ENCODE measurements around the gene ZNF536. TPM values are rescaled to one million over a fixed set of nuclear protein-coding genes. Genes with fewer than 3 reads are reported as not detected.

Gene ZNF536
- total RNA-seq, 1 experiment from 2014 or later, result not detected

DNA sequence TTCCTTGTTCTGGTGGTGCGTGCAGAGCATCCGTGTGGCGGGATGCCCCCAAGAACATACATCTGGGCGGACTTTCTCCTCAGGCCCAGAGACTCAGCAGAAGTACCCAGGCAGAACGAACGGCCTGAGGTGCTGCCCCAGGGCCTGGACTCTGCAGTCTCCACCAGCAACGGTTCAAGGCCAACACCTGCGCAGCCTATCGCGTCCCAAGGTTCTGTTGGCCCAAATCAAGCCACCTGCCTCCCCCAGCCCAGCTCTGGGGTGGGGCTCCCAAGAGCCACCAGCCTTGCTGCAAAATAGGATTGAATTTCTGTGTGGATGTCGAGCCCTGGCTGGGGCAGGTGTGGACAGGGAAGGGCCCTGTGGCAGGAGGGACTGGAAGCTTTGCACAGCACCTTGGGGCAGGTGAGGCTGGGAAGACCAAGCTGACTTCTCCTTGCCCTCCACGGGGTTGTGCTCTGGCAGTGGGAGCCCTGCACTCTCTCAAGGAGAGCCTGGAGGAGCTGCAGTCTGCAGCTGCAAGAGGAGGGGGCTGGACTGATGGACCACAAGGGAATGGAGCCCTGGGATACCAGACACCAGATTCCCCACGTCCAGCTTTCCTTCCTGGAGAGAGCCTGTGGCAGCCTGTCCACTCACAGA lies 146.9 kb downstream of the ZNF536 start:
- no peak overlapping the region for H2BK120ac ChIP-seq (ENCODE audit: low read depth, low read length, poor library complexity, severe bottlenecking)
- H3K4me1 Mint-ChIP-seq, result peaks cover 10 to 19% of the 10 kb centered on the region in 2 experiments
- no peak overlapping the region for H3K56ac ChIP-seq (ENCODE audit: insufficient read length, low read depth, low read length)
- H3T11ph ChIP-seq (ENCODE audit: low read length), result no peak overlapping the region
- H3K27ac ChIP-seq (ENCODE audit: insufficient read length, low read depth, low read length), result no peak overlapping the region
- H2BK15ac ChIP-seq (ENCODE audit: low read depth, low read length), result no peak overlapping the region
- no CpG with 5 or more reads among the region's 13 CpGs for WGBS (ENCODE audit: extremely low coverage, insufficient read length, low lambda C conversion rate)
- H3K4me1 ChIP-seq (ENCODE audit: insufficient read depth, low read length), result peaks cover 3% of the 10 kb centered on the region; the same call in 1 of the 2 replicates
- H2AK5ac ChIP-seq (ENCODE audit: insufficient read length, low read length), result no peak overlapping the region
- no peaks in the 10 kb centered on the region; the same call in 1 of the 2 replicates for H3K27me3 Mint-ChIP-seq (ENCODE audit: low read depth)
- no peak overlapping the region for H4K5ac ChIP-seq (ENCODE audit: insufficient read length, low read depth, low read length)
- H4K8ac ChIP-seq (replicated peaks; ENCODE audit: insufficient read length, low read depth, low read length), result no peak overlapping the region
- DNase-seq, result no peak
- H4K20me1 ChIP-seq (ENCODE audit: control insufficient read depth, insufficient read depth, insufficient read length), result no peaks in the 10 kb centered on the region
- H3K9ac ChIP-seq (ENCODE audit: extremely low read depth, insufficient read length, low read length), result no peak overlapping the region
- no peak overlapping the region for H4K91ac ChIP-seq (ENCODE audit: insufficient read length, low read depth, low read length)
- H2BK12ac ChIP-seq (ENCODE audit: insufficient read length, low read depth, low read length), result no peak overlapping the region
- no peak overlapping the region for H3K23ac ChIP-seq (ENCODE audit: insufficient read length, low read depth, low read length)
- TF ChIP-seq, protein P1, sequence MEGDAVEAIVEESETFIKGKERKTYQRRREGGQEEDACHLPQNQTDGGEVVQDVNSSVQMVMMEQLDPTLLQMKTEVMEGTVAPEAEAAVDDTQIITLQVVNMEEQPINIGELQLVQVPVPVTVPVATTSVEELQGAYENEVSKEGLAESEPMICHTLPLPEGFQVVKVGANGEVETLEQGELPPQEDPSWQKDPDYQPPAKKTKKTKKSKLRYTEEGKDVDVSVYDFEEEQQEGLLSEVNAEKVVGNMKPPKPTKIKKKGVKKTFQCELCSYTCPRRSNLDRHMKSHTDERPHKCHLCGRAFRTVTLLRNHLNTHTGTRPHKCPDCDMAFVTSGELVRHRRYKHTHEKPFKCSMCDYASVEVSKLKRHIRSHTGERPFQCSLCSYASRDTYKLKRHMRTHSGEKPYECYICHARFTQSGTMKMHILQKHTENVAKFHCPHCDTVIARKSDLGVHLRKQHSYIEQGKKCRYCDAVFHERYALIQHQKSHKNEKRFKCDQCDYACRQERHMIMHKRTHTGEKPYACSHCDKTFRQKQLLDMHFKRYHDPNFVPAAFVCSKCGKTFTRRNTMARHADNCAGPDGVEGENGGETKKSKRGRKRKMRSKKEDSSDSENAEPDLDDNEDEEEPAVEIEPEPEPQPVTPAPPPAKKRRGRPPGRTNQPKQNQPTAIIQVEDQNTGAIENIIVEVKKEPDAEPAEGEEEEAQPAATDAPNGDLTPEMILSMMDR (conservative IDR thresholded peaks at IDR 0.05), result no peak
- no peak overlapping the region for H3K18ac ChIP-seq (ENCODE audit: insufficient read length, low read depth, low read length)
- no peaks in the 10 kb centered on the region for H3K79me2 ChIP-seq (ENCODE audit: insufficient read depth, low read length)
- no peak overlapping the region for H2BK5ac ChIP-seq (ENCODE audit: insufficient read length, low read length)
- H3K9me3 Mint-ChIP-seq, result no peaks in the 10 kb centered on the region; a peak in 1 of 5 replicates
- no peak overlapping the region for H3K27ac Mint-ChIP-seq
- no peak overlapping the region for H3K4me2 ChIP-seq (ENCODE audit: insufficient read depth, insufficient read length, low read length)
- no peaks in the 10 kb centered on the region for H3K9me3 ChIP-seq (ENCODE audit: control insufficient read depth, low read depth, low read length)
- H3K4me3 Mint-ChIP-seq, result no peak overlapping the region
- no peak overlapping the region for H2BK20ac ChIP-seq (ENCODE audit: low read depth, low read length, poor library complexity, severe bottlenecking)
- H3K27me3 ChIP-seq (ENCODE audit: insufficient read depth, low read length), result no peaks in the 10 kb centered on the region
- H3K23me2 ChIP-seq (ENCODE audit: insufficient read length, low read depth, low read length, poor library complexity, severe bottlenecking), result no peaks in the 10 kb centered on the region
- H2AFZ ChIP-seq (ENCODE audit: low read length), result no peak overlapping the region
- H3K79me1 ChIP-seq (ENCODE audit: insufficient read depth, low read depth, low read length, poor library complexity, severe bottlenecking), result no peaks in the 10 kb centered on the region
- H3K36me3 Mint-ChIP-seq (ENCODE audit: insufficient read depth in 1 of 3, low read depth in 3 of 3), result no peaks in the 10 kb centered on the region
- H3K14ac ChIP-seq (ENCODE audit: insufficient read depth, low read length), result no peak overlapping the region
- H3K4ac ChIP-seq (ENCODE audit: low read depth, low read length), result no peak overlapping the region

Data from H9 (cell line).